GM18861 (cell line): Measurements from ENCODE around the gene RAVER2.
A peak's percentile ranks its signal among the peaks of the same experiment; 100 is the strongest.

Experiments used
- ATAC-seq: cut with Tn5 transposase; IDR thresholded peaks from one replicate; pipeline ENCODE4 v1.9.1; 2021; ENCODE audit not compliant: unreplicated experiment

RAVER2 gene

GRCh38 chr1:64843675-64844074 is 98.8 kb downstream of the RAVER2 start:
- no peak for ATAC-seq

- no peak for ATAC-seq
Observed at GRCh38 chr1:64844175-64844574, 99.3 kb downstream of the RAVER2 start.

- ATAC-seq, result no peak
Observed at GRCh38 chr1:64844609-64845008, 99.7 kb downstream of the RAVER2 start.

- no peak for ATAC-seq
Observed at GRCh38 chr1:64845831-64846425, 101.1 kb downstream of the RAVER2 start.

- no peak for ATAC-seq
Observed at GRCh38 chr1:64846573-64847430, 101.9 kb downstream of the RAVER2 start.

GRCh38 chr1:64847666-64848065 is 102.8 kb downstream of the RAVER2 start:
- ATAC-seq, result no peak

- no peak for ATAC-seq
Observed at GRCh38 chr1:64848136-64848535, 103.3 kb downstream of the RAVER2 start.

- ATAC-seq, result no peak
Observed at GRCh38 chr1:64848803-64849202, 103.9 kb downstream of the RAVER2 start.

- no peak for ATAC-seq
Observed at GRCh38 chr1:64849942-64850341, 105.1 kb downstream of the RAVER2 start.

- no peak for ATAC-seq
Observed at GRCh38 chr1:64850846-64851245, 106.0 kb downstream of the RAVER2 start.

GRCh38 chr1:64851664-64852063 is 106.8 kb downstream of the RAVER2 start:
- no peak for ATAC-seq

- no peak for ATAC-seq
Observed at GRCh38 chr1:64854674-64855073, 109.8 kb downstream of the RAVER2 start.

GRCh38 chr1:64855557-64855956 is 110.7 kb downstream of the RAVER2 start:
- ATAC-seq, result no peak

GRCh38 chr1:64856553-64856952 is 111.7 kb downstream of the RAVER2 start:
- no peak for ATAC-seq

GRCh38 chr1:64857347-64857746 is 112.5 kb downstream of the RAVER2 start:
- ATAC-seq, result no peak

- ATAC-seq, result no peak
Observed at GRCh38 chr1:64861611-64862010, 116.7 kb downstream of the RAVER2 start.

- ATAC-seq, result peak; percentile 100
Observed at GRCh38 chr1:64864018-64864940, 119.4 kb downstream of the RAVER2 start.

GRCh38 chr1:64865105-64865757 is 120.4 kb downstream of the RAVER2 start:
- no peak for ATAC-seq

GRCh38 chr1:64866689-64867088 is 121.8 kb downstream of the RAVER2 start:
- ATAC-seq, result no peak

- ATAC-seq, result no peak
Observed at GRCh38 chr1:64867266-64867665, 122.4 kb downstream of the RAVER2 start.

GRCh38 chr1:64871256-64871655 is 126.4 kb downstream of the RAVER2 start:
- no peak for ATAC-seq
